Uterus (tissue), 2 donors: ENCODE results near the gene RASAL2.

ENCODE experiments used
- CTCF ChIP-seq, 4 experiments: fragments of 200-600 bp in 2 of 4; fragments of 450-650 bp in 2 of 4; sonication (generic) in 2 of 4; IDR thresholded peaks; one replicate each; pipeline ENCODE4 v1.5.1; 2016 to 2019; ENCODE audit warnings: antibody characterized with exemption in 4 of 4, mild to moderate bottlenecking in 2 of 4, moderate library complexity in 1 of 4
- POLR2A ChIP-seq, 2 donors: fragments of 450-650 bp; IDR thresholded peaks; one replicate each; pipeline ENCODE4 v1.6.1; 2016; ENCODE audit warnings: antibody characterized with exemption in 2 of 2, mild to moderate bottlenecking in 1 of 2, moderate library complexity in 1 of 2

- TF ChIP-seq CTCF (IDR thresholded peaks at IDR 0.05), result no peak
- TF ChIP-seq POLR2A (IDR thresholded peaks at IDR 0.05), result no peak
Observed at GRCh38 chr1:178308438-178308837, 214.5 kb downstream of the RASAL2 start.
